Left ventricle myocardium inferior (tissue), 1 donor: ENCODE data around the gene UGT1A9. TPM values are rescaled to one million over a fixed set of nuclear protein-coding genes. Genes with fewer than 3 reads are reported as not detected.

ENCODE experiments used
- DNase-seq: peaks from one replicate; pipeline ENCODE4 v3.0.0-alpha.2; 2020
- H3K27ac ChIP-seq: fragments of 200-600 bp; replicated peaks from 2 replicates; pipeline ENCODE4 v1.8.0; 2021
- H3K27me3 ChIP-seq: fragments of 200-600 bp; 2 replicates; pipeline ENCODE4 v1.8.0; 2021; ENCODE audit warnings: low read depth
- H3K36me3 ChIP-seq: fragments of 200-600 bp; 2 replicates; pipeline ENCODE4 v1.8.0; 2021
- H3K4me1 ChIP-seq: fragments of 200-600 bp; 2 replicates; pipeline ENCODE4 v1.8.0; 2021
- H3K4me3 ChIP-seq: fragments of 200-600 bp; 2 replicates; pipeline ENCODE4 v1.8.0; 2021; ENCODE audit warnings: mild to moderate bottlenecking, moderate library complexity
- H3K9me3 ChIP-seq: fragments of 200-600 bp; replicated peaks from 2 replicates; pipeline ENCODE4 v1.8.0; 2021
- intact Hi-C: fragments of 100-400 bp; cut with micrococcal nuclease; formaldehyde crosslinking; loops from one replicate; pipeline ENCODE4 v1.11.0; 2022
- total RNA-seq: library from RNA; stranded (reverse); fragmentation: NEBNext Ultra II Directional; extraction: Animal tissue kit (Norgen Biotek cat#: 25700); gene quantifications from one replicate; pipeline ENCODE4 v1.2.1, GENCODE V29; 2021
- TF ChIP-seq, protein P1 (sequence below): fragments of 200-600 bp; IDR thresholded peaks from 2 replicates; pipeline ENCODE4 v1.8.0; 2021; ENCODE audit warnings: antibody characterized with exemption, mild to moderate bottlenecking, borderline replicate concordance
- donor health status: DM: no; HTN: yes; CAD: no; lungs with severe emphysema.

Gene UGT1A9
- total RNA-seq, 1 donor from 2014 or later = not detected

GRCh38 chr2:233775414-233775813, 103.7 kb downstream of the UGT1A9 start:
- Histone ChIP-seq H3K4me3 (no peak overlapping the region), H3K4me1 (no peaks in the 10 kb centered on the region), H3K27ac (no peak overlapping the region), H3K27me3 (peaks cover 35% of the 10 kb centered on the region), H3K36me3 (no peaks in the 10 kb centered on the region), H3K9me3 (peaks cover 16% of the 10 kb centered on the region)
- no peak for DNase-seq
- intact Hi-C loops = no loop called here
- TF ChIP-seq, protein P1, sequence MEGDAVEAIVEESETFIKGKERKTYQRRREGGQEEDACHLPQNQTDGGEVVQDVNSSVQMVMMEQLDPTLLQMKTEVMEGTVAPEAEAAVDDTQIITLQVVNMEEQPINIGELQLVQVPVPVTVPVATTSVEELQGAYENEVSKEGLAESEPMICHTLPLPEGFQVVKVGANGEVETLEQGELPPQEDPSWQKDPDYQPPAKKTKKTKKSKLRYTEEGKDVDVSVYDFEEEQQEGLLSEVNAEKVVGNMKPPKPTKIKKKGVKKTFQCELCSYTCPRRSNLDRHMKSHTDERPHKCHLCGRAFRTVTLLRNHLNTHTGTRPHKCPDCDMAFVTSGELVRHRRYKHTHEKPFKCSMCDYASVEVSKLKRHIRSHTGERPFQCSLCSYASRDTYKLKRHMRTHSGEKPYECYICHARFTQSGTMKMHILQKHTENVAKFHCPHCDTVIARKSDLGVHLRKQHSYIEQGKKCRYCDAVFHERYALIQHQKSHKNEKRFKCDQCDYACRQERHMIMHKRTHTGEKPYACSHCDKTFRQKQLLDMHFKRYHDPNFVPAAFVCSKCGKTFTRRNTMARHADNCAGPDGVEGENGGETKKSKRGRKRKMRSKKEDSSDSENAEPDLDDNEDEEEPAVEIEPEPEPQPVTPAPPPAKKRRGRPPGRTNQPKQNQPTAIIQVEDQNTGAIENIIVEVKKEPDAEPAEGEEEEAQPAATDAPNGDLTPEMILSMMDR = no peak

DNA sequence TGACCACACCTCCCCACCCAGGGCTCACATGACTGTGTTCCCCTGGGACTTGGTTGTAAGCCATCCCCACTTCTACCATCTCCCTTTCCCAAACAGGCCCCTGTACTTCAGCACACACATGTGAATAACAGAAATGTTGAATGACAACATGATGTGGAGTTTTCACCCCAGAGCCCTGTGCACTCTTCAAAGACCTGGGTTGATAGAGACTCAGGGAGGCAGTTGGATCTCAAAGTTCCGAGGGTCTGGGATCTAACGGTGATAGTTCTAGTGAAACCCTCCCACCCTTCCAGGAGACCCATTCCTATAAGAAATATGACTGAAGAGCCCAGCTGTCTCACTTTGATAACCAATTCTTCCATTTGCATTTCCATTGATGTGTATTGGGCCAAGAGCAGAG, 106.3 kb downstream of the UGT1A9 start, which contains the start of gene MROH2A:
MROH2A (plus strand) TSS at position 301 of the 400 bp plus-strand sequence. CDS start 1,029 bp downstream, outside the sequence.
- TF ChIP-seq, protein P1 = no peak
- Histone ChIP-seq H3K27me3 (peaks cover 27% of the 10 kb centered on the region), H3K36me3 (no peaks in the 10 kb centered on the region), H3K4me1 (no peaks in the 10 kb centered on the region), H3K9me3 (peaks cover 16% of the 10 kb centered on the region), H3K4me3 (no peak within 1 kb of the TSS), H3K27ac (no peak within 1 kb of the TSS)
- intact Hi-C loops = no loop called here
- no peak for DNase-seq

- TF ChIP-seq, protein P1 = no peak
- Histone ChIP-seq H3K27ac (no peak overlapping the region), H3K4me3 (no peak overlapping the region), H3K36me3 (no peaks in the 10 kb centered on the region), H3K9me3 (peaks cover 16% of the 10 kb centered on the region), H3K27me3 (peaks cover 27% of the 10 kb centered on the region), H3K4me1 (no peaks in the 10 kb centered on the region)
- DNase-seq = no peak
- intact Hi-C loops = no loop called here
These were observed 108.0 kb downstream of the UGT1A9 start for GRCh38 chr2:233779722-233780121.

DNA sequence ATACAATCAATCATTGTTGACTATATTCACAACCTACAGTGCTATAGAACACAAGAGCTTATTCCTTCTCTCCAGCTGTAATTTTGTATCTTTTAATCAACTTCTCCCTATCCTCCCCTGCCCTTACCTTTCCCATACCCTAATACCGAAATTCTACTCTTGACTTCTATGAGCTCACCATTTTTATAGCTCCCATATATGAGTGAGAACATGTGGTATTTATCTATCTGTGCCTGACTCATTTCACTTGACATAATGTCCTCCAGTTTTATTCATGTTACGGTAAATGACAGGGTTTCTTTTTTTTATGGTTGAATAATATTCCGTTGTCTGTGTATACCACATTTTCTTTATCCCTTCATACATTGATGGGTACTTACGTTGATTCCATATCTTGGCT, 109.1 kb downstream of the UGT1A9 start:
- no peaks in the 10 kb centered on the region for H3K4me1 ChIP-seq
- peaks cover 35% of the 10 kb centered on the region for H3K27me3 ChIP-seq
- DNase-seq = no peak
- no peaks in the 10 kb centered on the region for H3K36me3 ChIP-seq
- no peak overlapping the region for H3K27ac ChIP-seq
- H3K4me3 ChIP-seq = no peak overlapping the region
- TF ChIP-seq, protein P1 = no peak
- H3K9me3 ChIP-seq = peaks cover 11% of the 10 kb centered on the region
- intact Hi-C loops = no loop called here

- intact Hi-C loops = no loop called here
- H3K4me1 ChIP-seq = no peaks in the 10 kb centered on the region
- no peaks in the 10 kb centered on the region for H3K36me3 ChIP-seq
- DNase-seq = no peak
- no peak overlapping the region for H3K4me3 ChIP-seq
- peaks cover 20% of the 10 kb centered on the region for H3K27me3 ChIP-seq
- no peaks in the 10 kb centered on the region for H3K9me3 ChIP-seq
- TF ChIP-seq, protein P1 = no peak
- no peak overlapping the region for H3K27ac ChIP-seq
These were observed 117.9 kb downstream of the UGT1A9 start for GRCh38 chr2:233789554-233789953.
